DMS79 (cell line): ENCODE measurements around the gene KLK7.

Source experiments
- DNase-seq: peaks from one replicate; lab custom pipeline; 2025; lab: John Stamatoyannopoulos, UW

Gene KLK7

GRCh38 chr19:50983625-50984292 is at the start of gene KLK7:
KLK7 (minus strand) TSS chr19:50983917; CDS start chr19:50982399, 1,518 bp downstream.
- DNase-seq = no peak

- DNase-seq = no peak
Observed at GRCh38 chr19:51031880-51032225, 48.1 kb upstream of the KLK7 start.

DNA sequence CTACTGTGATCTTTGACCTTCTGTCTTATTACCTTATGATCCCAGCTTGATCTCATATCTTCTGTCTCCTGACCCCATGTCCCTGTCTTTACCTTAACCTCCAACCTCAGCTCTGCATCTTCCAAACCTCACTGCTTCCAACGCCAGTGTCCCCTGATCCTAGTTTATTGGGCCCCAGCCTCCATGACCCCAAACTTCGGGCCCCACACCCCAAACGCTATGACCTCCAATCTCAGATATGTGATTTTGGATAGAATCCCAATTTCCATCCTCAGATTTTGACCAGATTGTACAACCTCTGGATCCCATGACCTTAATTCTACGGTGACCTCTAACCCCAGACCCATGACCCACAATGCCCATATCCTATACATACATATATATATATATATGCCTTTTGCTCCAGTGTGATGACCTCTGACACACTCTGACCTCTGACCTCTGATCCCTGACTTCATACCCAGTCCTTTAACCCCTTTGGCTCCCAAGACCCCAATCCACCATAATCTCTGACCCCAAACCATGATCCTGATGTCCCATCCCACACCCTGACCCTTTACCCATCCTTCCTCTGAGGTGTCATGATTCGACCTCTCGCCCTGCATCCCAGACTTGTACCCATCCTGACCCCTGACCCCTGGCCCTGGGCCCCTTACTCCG is 47.6 kb upstream of the KLK7 start:
- DNase-seq = no peak

DNA sequence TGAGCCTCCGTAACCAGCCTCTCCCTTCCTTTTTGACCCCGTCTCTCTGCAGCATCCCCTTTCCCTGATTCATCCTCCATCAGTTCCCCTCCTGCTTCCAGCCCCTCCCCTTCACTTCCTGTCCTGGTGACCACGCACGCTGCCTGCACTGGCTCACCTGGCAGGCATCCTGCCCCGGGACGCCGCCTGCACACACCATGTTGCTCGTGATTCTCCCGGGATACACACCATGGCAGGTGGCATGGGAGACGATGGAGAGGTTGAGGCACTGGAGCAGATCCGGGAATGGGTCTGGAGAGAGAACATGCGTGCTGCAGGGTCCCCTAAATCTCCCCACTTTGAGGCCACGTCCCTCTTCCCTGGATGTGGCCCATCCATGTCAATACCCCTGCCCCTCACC is 46.9 kb upstream of the KLK7 start:
- DNase-seq = no peak

- no peak for DNase-seq
Observed at GRCh38 chr19:51029718-51030117, 46.0 kb upstream of the KLK7 start.

- no peak for DNase-seq
Observed at GRCh38 chr19:51027873-51028272, 44.2 kb upstream of the KLK7 start.

DNA sequence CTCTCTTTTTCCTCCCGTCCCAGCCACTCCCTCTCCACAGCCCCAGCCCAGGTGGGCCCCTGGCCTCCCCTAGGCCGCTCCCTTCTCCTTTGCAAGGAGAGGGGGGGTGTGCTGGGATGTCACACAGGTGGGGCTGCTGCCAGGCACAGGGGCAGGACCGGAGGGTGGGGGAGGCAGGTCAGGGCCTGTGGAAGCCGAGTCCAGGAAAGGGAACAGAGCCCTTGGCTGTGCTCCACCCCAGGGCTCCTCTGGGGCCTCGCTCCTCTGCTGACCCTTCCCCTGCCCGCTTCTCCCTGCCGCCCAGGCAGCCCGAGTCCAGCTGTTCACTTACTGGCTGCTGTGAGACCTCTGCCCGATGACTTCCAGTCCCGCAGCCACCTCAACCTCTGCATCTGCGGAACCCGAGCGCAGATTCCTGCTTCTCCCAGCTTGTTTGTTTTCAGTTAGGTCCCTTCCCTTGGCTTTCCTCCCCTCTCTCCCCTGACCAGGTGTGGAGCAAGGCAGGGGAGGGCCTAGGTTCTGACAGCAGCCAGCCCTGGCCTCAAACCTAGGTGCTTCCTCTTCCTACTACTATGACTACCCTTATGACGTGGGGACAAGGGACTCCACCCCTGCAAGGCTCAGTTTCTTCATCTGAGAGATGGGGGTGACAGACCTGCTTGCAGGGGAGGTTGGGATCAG is 43.5 kb upstream of the KLK7 start:
- peak; percentile 20 for DNase-seq

DNA sequence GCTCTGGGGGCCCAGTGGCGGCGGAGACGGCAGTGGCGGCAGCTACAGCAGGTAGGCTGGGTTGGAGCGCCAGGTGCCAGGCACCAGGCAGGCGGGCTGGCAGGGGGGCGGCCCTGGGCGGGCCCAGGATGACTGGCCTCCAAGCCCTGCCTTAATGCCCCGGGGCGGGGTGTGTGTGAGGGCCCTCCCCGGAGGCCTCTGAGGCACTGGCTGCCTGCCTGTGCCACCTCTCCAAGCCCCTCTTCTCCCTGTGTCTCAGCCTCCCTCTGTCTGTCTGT is 42.8 kb upstream of the KLK7 start, which contains the start of gene KLK11:
TSS of gene KLK11 (minus strand) at position 63 of the 278 bp plus-strand sequence. CDS start 985 bp downstream, outside the sequence.
- peak; percentile 48 for DNase-seq

- DNase-seq = peak; percentile 35
Observed at GRCh38 chr19:51025809-51026553, 42.3 kb upstream of the KLK7 start.

DNA sequence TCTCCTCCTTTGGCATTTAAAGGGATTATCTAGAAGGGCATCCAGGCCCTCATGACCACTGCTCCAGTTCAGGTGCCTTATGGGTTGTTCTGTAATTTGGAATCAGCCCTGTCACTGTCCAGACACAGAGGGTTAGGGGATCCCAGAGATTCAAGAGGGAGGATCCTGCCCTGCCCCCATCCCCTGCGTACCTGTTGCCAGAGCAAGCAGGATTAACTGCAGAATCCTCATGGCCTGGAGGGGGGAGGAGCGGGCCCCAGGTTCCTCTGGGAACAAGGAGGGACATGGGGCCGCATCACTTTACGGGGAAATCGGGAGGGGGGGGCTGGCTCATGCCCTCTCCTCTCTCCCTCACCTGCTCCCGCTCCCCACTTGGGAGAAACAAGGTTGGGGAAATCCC is 41.7 kb upstream of the KLK7 start:
- DNase-seq = no peak

DNA sequence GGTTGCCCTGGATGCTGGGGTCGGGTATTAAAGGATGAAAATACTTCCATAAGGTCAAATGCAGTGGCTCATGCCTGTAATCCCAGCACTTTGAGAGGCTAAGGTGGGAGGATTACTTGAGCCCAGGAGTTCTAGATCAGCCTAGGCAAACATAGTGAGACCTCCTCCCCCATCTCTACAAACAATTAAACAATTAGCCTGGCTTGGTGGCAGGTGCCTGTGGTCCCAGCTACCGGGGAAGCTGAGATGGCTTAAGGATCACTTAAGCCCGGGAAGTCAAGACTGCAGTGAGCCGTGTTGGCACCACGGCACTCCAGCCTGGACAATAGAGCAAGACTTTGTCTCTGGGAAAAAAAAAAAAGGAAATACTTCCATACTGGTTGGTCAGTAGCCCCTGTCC is 41.2 kb upstream of the KLK7 start:
- DNase-seq = peak; percentile 69

DNA sequence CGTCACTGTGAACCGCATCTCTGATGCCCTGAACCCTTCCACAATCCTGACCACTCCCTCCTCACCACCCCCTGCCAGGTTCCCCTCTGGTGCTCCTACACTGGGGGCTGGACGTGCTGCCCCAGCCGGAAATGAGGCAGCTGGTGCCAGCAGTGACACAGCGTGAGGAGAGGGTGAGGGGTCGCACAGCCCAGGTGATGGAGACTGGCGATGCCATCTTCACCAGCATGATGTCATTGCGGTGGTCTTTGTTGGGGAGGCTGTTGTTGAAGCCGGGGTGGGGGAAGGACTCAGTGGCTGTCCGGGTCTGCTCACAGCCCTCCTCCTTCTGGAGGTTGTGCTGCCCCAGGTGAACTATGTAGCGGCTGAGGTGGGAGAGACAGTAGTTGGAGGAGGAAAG is 40.2 kb upstream of the KLK7 start:
- DNase-seq = no peak

DNA sequence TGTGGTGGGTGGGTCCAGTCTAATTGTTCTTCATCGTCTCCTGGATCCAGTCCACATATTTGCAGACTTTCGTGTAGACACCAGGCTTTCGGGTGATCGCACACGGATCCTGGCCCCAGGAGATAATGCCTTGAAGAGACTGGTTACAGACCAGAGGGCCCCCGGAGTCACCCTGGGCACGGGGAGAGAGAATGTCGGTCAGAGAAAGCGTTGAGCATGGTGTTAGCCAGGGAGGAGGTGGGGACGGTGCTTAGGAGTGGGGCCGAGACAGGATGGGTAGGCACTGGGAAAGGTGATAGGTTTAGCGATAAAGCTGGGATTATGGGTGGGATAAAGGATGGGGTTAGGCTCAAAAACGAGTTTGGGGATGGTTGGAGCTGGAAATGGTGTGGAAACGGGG is 38.8 kb upstream of the KLK7 start:
- DNase-seq = no peak

GRCh38 chr19:51020988-51021651 is 37.4 kb upstream of the KLK7 start:
- DNase-seq = no peak

DNA sequence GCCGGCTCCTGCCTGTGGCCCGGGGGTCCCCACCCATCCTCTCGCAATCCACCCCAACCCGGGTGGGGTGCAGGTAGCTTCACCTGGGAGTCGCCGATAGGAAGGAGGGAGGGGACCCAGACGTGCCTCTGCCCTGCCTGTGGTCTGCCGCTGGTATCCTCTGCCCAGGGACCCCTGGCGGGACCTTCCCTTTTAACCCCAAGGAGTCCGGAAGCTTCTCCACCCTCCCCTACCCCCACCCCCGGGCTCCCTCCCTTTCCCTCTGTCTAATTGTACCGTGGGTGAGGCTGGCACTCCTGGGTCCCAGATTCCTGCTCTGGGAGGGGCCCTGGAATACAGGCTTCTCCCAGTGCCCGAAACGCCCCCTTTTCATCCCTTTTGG is 35.8 kb upstream of the KLK7 start, which contains the start of gene KLK10:
TSS of gene KLK10 (minus strand) at position 166 of the 382 bp plus-strand sequence. CDS start 579 bp downstream, outside the sequence.
- no peak for DNase-seq

DNA sequence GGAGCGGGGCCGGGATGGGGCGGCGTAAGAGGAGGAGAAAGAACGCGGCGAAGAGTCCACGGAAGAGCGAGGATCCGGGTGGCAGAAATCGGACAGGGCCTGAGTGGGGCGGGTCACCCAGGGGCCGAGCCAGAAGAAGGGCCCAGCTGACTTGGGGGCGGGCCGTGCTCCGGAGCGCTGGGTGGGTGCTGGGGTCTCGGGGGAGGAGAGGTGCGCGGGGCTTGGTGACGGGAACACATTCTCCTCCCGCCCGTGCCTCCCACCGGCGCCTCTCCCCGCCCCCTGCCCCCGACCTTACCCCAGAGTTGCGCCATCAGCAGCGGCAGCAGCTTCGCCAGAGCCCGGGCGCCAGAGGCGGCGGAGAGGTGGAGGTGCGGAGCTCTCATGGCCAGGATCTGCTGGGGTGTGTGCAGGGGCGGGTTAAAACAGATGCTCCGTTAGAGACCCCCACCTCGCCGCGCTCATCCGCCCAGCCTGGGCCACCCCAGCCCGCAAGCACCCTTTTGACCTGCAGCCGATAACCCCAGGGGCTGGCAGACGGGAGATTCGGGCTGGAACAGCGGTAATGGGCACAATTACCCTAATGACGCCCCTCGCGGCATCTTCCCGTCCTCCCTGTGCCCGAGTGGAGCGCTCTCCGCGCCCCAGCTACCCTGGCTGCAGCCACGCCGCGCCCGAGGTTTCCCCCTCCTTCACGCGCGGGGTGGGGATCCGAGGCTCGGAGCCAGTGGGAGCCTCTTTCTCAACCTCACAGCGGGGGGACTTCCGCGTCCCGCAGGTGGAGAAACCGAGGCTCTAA is 35.2 kb upstream of the KLK7 start:
- no peak for DNase-seq

GRCh38 chr19:51016798-51017683 is 33.3 kb upstream of the KLK7 start:
- DNase-seq = peak; percentile 42

- DNase-seq = no peak
Observed at GRCh38 chr19:51015691-51016267, 32.1 kb upstream of the KLK7 start.

- DNase-seq = no peak
Observed at GRCh38 chr19:51014242-51014641, 30.5 kb upstream of the KLK7 start.

- DNase-seq = no peak
Observed at GRCh38 chr19:51012661-51013190, 29.0 kb upstream of the KLK7 start.
